HL-60 (cell line): ENCODE data around the gene S100A8.

Experiments
- POLR2AphosphoS5 ChIP-seq: IDR thresholded peaks from 2 replicates; pipeline ENCODE4 v1.6.1; 2012; ENCODE audit warnings: low read depth
- SPI1 ChIP-seq: IDR thresholded peaks from 2 replicates; pipeline ENCODE4 v1.6.1; 2012; ENCODE audit warnings: low read depth, mild to moderate bottlenecking, borderline replicate concordance
- TF ChIP-seq, protein P1 (sequence below): IDR thresholded peaks from one replicate; pipeline ENCODE4 v1.5.1; 2011; ENCODE audit warnings: low read length, control low read depth, inconsistent platforms; ENCODE audit not compliant: insufficient read depth
- TF ChIP-seq, protein P2 (sequence below): IDR thresholded peaks from 2 replicates; pipeline ENCODE4 v1.6.1; 2012; ENCODE audit warnings: low read depth; ENCODE audit not compliant: insufficient replicate concordance

DNA sequence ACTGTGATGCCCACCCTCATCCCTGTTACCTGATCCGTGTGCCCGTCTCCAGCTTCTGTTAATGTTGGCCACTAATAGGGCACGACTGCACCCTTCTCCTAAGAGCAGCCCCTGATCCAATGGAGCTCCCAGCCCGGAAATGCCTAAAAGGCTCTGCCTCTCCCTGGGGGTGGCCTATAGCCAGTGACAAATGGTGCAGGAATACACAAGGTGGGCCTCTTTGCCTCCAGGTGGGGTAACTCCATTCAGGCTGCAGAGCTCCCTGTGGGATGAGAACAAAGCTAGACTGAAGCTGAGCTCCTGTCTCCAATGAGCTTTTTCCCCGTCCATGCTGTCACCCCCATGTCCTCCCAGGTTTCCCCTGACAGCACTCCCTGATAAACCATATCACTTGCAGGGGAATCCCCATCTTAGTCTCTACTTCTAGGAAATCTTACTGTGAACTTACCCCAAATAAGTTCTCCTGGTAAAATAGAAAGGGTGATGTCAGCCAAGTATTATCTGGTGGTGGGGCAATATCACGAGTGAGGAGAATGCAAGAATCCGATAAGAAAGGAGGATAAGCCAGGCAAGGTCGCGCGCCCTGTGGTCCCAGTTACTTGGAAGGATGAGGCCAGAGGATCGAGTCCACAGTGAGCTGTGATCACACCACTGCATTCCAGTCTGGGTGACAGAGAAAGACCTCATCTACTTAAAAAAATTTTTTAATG, 44.0 kb upstream of the S100A8 start:
- TF ChIP-seq, protein P1, sequence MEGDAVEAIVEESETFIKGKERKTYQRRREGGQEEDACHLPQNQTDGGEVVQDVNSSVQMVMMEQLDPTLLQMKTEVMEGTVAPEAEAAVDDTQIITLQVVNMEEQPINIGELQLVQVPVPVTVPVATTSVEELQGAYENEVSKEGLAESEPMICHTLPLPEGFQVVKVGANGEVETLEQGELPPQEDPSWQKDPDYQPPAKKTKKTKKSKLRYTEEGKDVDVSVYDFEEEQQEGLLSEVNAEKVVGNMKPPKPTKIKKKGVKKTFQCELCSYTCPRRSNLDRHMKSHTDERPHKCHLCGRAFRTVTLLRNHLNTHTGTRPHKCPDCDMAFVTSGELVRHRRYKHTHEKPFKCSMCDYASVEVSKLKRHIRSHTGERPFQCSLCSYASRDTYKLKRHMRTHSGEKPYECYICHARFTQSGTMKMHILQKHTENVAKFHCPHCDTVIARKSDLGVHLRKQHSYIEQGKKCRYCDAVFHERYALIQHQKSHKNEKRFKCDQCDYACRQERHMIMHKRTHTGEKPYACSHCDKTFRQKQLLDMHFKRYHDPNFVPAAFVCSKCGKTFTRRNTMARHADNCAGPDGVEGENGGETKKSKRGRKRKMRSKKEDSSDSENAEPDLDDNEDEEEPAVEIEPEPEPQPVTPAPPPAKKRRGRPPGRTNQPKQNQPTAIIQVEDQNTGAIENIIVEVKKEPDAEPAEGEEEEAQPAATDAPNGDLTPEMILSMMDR = no peak
- TF ChIP-seq POLR2AphosphoS5 (no peak), SPI1 (no peak)
- TF ChIP-seq, protein P2, sequence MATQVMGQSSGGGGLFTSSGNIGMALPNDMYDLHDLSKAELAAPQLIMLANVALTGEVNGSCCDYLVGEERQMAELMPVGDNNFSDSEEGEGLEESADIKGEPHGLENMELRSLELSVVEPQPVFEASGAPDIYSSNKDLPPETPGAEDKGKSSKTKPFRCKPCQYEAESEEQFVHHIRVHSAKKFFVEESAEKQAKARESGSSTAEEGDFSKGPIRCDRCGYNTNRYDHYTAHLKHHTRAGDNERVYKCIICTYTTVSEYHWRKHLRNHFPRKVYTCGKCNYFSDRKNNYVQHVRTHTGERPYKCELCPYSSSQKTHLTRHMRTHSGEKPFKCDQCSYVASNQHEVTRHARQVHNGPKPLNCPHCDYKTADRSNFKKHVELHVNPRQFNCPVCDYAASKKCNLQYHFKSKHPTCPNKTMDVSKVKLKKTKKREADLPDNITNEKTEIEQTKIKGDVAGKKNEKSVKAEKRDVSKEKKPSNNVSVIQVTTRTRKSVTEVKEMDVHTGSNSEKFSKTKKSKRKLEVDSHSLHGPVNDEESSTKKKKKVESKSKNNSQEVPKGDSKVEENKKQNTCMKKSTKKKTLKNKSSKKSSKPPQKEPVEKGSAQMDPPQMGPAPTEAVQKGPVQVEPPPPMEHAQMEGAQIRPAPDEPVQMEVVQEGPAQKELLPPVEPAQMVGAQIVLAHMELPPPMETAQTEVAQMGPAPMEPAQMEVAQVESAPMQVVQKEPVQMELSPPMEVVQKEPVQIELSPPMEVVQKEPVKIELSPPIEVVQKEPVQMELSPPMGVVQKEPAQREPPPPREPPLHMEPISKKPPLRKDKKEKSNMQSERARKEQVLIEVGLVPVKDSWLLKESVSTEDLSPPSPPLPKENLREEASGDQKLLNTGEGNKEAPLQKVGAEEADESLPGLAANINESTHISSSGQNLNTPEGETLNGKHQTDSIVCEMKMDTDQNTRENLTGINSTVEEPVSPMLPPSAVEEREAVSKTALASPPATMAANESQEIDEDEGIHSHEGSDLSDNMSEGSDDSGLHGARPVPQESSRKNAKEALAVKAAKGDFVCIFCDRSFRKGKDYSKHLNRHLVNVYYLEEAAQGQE = no peak
